ENCODE data around the gene GNB1L.

Gene GNB1L

DNA sequence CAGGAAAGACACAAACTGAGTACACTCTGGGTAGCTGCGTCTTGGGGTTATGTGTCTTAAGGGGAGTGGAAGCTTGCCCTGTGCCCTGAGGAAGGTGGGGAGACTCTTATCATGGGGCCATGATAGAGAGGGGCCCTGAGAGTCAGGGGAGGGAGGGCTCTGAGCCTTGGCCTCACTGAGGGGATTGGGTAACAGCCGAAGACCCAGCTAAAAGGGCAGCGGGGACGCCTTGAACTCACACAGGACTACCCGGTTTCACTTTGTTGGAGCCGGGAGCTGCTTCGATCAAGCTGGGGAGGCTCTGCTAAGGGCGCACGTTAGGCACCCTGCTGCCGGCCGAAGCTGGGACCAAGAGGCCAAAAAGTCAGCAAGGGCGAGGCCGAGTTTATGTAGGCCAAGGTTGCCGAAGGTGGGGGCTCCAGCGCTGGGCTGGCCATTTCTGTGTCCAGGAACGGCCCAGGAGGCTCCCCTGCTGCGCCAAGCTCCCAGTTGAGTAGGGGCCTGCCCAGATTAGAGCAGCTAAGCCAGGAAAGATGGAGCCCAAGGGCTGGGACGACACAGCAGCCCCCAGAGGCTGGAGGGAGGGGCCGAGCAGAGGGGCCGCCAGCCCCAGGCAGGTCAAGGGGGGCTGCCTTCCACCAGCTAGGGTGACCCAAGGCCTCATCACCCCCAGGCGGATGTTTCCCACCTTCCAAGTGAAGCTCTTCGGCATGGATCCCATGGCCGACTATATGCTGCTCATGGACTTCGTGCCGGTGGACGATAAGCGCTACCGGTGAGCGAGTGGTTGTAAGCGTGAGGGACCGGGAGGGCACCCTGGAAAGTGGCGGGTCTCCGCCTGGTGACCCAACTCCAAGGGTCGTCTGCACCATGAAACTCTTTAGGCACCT lies 91.9 kb downstream of the GNB1L start:
- no CpG with 5 or more reads among the region's 34 CpGs for WGBS (ENCODE audit: extremely low coverage, insufficient coverage, insufficient read length)
- Histone ChIP-seq H3K18ac (ENCODE audit: low read length) (no peak overlapping the region), H3K4me3 (ENCODE audit: low read depth, low read length) (no peak overlapping the region)

GRCh38 chr22:19761725-19762567 lies 92.7 kb downstream of the GNB1L start:
- Histone ChIP-seq H2BK12ac (ENCODE audit: low read length) (no peak overlapping the region), H3K4me2 (ENCODE audit: low read length) (no peak overlapping the region), H3K18ac (ENCODE audit: low read length) (no peak overlapping the region), H3K4me1 (ENCODE audit: control insufficient read depth in 1 of 2, insufficient read depth in 2 of 2, low read length in 2 of 2) (peaks cover 6 to 7% of the 10 kb centered on the region in 2 experiments), H3K9ac (ENCODE audit: low read length) (no peak overlapping the region), H4K8ac (ENCODE audit: low read depth, low read length) (no peak overlapping the region), H4K91ac (ENCODE audit: low read depth, low read length) (no peak overlapping the region), H3K23ac (ENCODE audit: low read length) (no peak overlapping the region), H3K79me1 (ENCODE audit: low read length) (no peaks in the 10 kb centered on the region), H3K79me2 (ENCODE audit: control insufficient read depth, insufficient read depth, low read length, poor library complexity) (no peaks in the 10 kb centered on the region), H3K4ac (ENCODE audit: low read depth, low read length) (no peak overlapping the region), H4K12ac (ENCODE audit: low read depth, low read length) (no peak overlapping the region), H3K14ac (ENCODE audit: low read length) (no peak overlapping the region), H3K36me3 (ENCODE audit: control insufficient read depth in 1 of 2, insufficient read depth in 2 of 2, low read length in 2 of 2) (no peaks in the 10 kb centered on the region), H3K27ac (ENCODE audit: low read depth, low read length) (no peak overlapping the region), H2BK120ac (ENCODE audit: insufficient read depth, low read length, poor library complexity) (no peak overlapping the region), H3K4me3 (ENCODE audit: low read depth, low read length) (no peak overlapping the region), H2AK5ac (ENCODE audit: low read length) (no peak overlapping the region), H2AFZ (ENCODE audit: insufficient read depth, low read length, poor library complexity) (no peak overlapping the region), H2BK5ac (ENCODE audit: low read depth, low read length, poor library complexity) (no peak overlapping the region), H3K9me3 (ENCODE audit: insufficient read depth, low read depth, low read length) (peaks cover 15% of the 10 kb centered on the region), H3K27me3 (ENCODE audit: insufficient read depth, low read length) (peaks cover 93% of the 10 kb centered on the region)
- WGBS (ENCODE audit: extremely low coverage, insufficient coverage, insufficient read length): no CpG with 5 or more reads among the region's 33 CpGs
- no peak for DNase-seq

More for the DNA sequence above, 91.9 kb downstream of the GNB1L start:
- no peak overlapping the region for H3K23ac ChIP-seq (ENCODE audit: low read length)
- peaks cover 93% of the 10 kb centered on the region for H3K27me3 ChIP-seq (ENCODE audit: insufficient read depth, low read length)
- no peak overlapping the region for H4K91ac ChIP-seq (ENCODE audit: low read depth, low read length)
- H2BK12ac ChIP-seq (ENCODE audit: low read length): no peak overlapping the region
- H2BK5ac ChIP-seq (ENCODE audit: low read depth, low read length, poor library complexity): no peak overlapping the region
- peaks cover 15% of the 10 kb centered on the region for H3K9me3 ChIP-seq (ENCODE audit: insufficient read depth, low read depth, low read length)
- H3K79me1 ChIP-seq (ENCODE audit: low read length): no peaks in the 10 kb centered on the region
- no peak for DNase-seq
- no peak overlapping the region for H3K4me2 ChIP-seq (ENCODE audit: low read length)
- H3K79me2 ChIP-seq (ENCODE audit: control insufficient read depth, insufficient read depth, low read length, poor library complexity): no peaks in the 10 kb centered on the region
- no peak overlapping the region for H3K14ac ChIP-seq (ENCODE audit: low read length)
- H4K12ac ChIP-seq (ENCODE audit: low read depth, low read length): no peak overlapping the region
- no peak overlapping the region for H2AK5ac ChIP-seq (ENCODE audit: low read length)
- H4K8ac ChIP-seq (ENCODE audit: low read depth, low read length): no peak overlapping the region
- no peak overlapping the region for H2BK120ac ChIP-seq (ENCODE audit: insufficient read depth, low read length, poor library complexity)
- H3K4me1 ChIP-seq (ENCODE audit: control insufficient read depth in 1 of 2, insufficient read depth in 2 of 2, low read length in 2 of 2): peaks cover 6 to 7% of the 10 kb centered on the region in 2 experiments
- H3K4ac ChIP-seq (ENCODE audit: low read depth, low read length): no peak overlapping the region
- H3K9ac ChIP-seq (ENCODE audit: low read length): no peak overlapping the region
- H3K36me3 ChIP-seq (ENCODE audit: control insufficient read depth in 1 of 2, insufficient read depth in 2 of 2, low read length in 2 of 2): no peaks in the 10 kb centered on the region
- no peak overlapping the region for H2AFZ ChIP-seq (ENCODE audit: insufficient read depth, low read length, poor library complexity)
- H3K27ac ChIP-seq (ENCODE audit: low read depth, low read length): no peak overlapping the region

GRCh38 chr22:19760951-19761724 lies 93.5 kb downstream of the GNB1L start:
- Histone ChIP-seq H2BK120ac (ENCODE audit: insufficient read depth, low read length, poor library complexity) (no peak overlapping the region), H3K14ac (ENCODE audit: low read length) (no peak overlapping the region), H3K4me3 (ENCODE audit: low read depth, low read length) (no peak overlapping the region), H3K79me2 (ENCODE audit: control insufficient read depth, insufficient read depth, low read length, poor library complexity) (no peaks in the 10 kb centered on the region), H3K9ac (ENCODE audit: low read length) (no peak overlapping the region), H3K18ac (ENCODE audit: low read length) (no peak overlapping the region), H3K27me3 (ENCODE audit: insufficient read depth, low read length) (peaks cover 93% of the 10 kb centered on the region), H4K8ac (ENCODE audit: low read depth, low read length) (no peak overlapping the region), H2BK12ac (ENCODE audit: low read length) (no peak overlapping the region), H2BK5ac (ENCODE audit: low read depth, low read length, poor library complexity) (no peak overlapping the region), H3K27ac (ENCODE audit: low read depth, low read length) (no peak overlapping the region), H2AK5ac (ENCODE audit: low read length) (no peak overlapping the region), H3K79me1 (ENCODE audit: low read length) (no peaks in the 10 kb centered on the region), H3K36me3 (ENCODE audit: control insufficient read depth in 1 of 2, insufficient read depth in 2 of 2, low read length in 2 of 2) (no peaks in the 10 kb centered on the region), H3K23ac (ENCODE audit: low read length) (no peak overlapping the region), H4K91ac (ENCODE audit: low read depth, low read length) (no peak overlapping the region), H3K4ac (ENCODE audit: low read depth, low read length) (no peak overlapping the region), H3K4me1 (ENCODE audit: control insufficient read depth in 1 of 2, insufficient read depth in 2 of 2, low read length in 2 of 2) (peaks cover 6 to 9% of the 10 kb centered on the region in 2 experiments), H2AFZ (ENCODE audit: insufficient read depth, low read length, poor library complexity) (no peak overlapping the region), H3K9me3 (ENCODE audit: insufficient read depth, low read depth, low read length) (peaks cover 17% of the 10 kb centered on the region), H4K12ac (ENCODE audit: low read depth, low read length) (no peak overlapping the region), H3K4me2 (ENCODE audit: low read length) (peak overlapping the region; percentile 50)
- peak in 1 of 2 donors; percentile 20 for DNase-seq
- WGBS (ENCODE audit: extremely low coverage, insufficient coverage, insufficient read length): no CpG with 5 or more reads among the region's 117 CpGs

Data from trophoblast cell (in vitro differentiated cells and primary cell).